Measurements from ENCODE around the gene PTPRT.

Gene PTPRT

DNA sequence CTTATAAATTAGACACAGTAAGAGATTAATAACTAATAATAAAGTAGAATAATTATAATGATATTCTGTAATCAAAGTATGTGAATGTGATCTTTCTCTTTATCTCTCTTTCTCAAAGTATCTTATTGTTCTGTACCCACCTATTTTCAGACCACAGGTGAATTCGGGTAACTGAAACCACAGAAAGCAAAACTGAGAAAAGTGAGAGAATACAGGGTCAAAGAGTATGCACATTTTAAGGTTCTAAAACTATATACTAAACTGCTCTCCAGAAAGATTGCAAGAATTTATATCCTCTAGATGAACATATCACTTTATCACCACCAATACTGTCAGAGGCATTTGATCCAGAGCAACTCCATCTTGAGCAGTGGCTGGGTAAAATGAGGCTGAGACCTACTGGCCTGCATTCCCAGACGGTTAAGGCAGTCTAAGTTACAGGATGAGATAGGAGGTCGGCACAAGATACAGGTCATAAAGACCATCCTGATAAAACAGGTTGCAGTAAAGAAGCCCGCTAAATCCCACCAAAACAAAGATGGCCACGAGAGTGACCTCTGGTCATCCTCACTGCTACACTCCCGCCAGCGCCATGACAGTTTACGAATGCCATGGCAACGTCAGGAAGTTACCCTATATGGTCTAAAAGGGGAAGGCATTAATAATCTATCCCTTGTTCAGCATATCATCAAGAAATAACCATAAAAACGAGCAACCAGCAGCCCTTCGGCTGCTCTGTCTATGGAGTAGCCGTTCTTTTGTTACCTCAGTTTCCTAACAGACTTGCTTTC is 211.3 kb downstream of the PTPRT start:
- DNase-seq (ENCODE audit: low read depth in 2 of 3, low spot score in 2 of 3), result no peak

DNA sequence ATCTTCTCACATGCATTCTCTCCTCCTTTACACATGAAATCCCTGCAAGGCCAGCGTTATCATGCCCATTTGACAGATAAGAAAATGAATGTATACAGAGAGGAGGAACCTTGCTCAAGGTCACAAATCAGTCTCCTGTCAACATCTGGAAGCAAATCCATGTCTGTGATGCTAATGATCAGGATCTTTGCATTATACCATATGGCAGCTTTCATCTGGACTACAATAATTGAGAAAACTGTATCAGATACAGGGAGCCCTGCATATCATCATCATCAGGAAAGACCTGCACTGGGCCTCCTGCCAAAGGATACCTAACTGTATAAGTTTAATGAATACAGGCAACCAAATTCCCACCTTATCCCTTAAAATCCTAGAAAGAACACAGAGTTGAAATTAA is 213.7 kb downstream of the PTPRT start:
- no peak for DNase-seq (ENCODE audit: low read depth in 2 of 3, low spot score in 2 of 3)

DNA sequence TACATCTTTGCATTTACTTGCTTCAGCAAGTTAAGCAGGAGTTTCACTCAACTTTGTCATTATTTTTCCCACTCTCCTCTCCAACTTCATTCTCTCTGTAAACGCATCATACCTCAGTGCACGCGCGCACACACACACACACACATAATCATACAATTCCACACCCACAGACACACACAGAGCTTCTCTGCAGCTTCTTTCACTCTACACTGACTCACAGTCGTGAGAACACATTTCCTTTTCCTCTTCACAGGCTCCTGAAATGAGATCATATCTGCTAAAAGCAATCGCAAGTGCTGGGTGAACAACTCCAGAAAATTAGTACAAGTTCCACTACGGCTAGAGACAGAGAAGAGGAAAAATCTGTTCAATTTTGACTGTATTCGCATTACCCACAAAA is 215.4 kb downstream of the PTPRT start:
- no peak for DNase-seq (ENCODE audit: low read depth in 2 of 3, low spot score in 2 of 3)

DNA sequence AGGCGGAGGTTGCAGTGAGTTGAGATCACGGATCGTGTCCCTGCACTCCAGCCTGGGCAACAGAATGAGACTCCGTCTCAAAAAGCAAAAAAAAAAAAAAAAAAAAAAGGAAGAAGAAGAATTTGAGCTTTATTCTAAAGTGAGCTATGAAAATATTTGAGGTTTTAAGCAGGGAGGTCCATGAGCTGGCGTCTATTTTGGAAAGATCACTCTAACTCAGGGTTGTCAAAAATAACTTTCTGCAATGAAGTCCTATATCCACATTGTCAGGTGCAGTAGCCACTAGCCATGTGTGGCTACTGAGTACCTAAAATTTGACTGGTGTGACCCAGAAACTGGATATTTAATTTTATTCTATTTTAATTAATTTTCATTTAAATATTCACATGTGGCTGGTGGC is 217.1 kb downstream of the PTPRT start:
- no peak for DNase-seq (ENCODE audit: low read depth in 2 of 3, low spot score in 2 of 3)

DNA sequence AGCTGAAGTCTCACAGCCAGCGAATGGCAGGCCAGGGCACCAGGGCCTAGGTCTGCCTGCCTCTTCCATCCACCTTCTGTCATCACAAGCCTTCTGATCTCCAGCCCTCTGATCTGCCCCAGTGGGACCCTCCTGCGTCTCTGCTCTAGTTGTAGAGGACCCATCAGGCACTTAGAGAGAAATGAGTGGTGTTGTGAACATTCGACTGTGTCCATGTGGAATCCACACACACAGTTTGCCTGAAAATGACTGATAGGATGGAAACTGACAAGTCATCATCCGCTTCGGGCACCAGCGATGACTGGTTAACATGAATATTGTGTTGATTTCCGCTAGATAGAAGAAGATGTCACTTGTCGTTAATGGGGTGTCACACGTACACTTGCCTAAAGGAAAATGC is 221.0 kb downstream of the PTPRT start:
- no peak for DNase-seq (ENCODE audit: low read depth in 2 of 3, low spot score in 2 of 3)

DNA sequence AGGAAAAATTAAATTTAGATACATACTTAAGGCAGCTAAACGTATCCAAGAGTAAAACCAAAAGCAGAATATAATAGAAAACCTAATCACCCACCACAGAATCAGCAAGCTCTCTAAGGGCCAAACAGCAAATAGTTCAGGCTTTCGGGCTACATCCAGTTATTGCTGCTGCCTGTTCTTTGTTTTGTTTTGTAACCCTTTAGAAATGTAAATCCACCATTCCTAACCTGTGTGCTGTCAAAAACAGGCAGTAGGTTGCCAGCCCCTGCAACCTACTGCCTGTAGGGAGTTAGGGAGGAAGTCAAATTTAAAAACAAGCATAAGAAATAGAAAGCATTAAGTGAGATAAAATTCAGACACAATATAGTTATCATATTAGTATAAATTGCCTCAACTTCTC is 225.9 kb downstream of the PTPRT start:
- DNase-seq (ENCODE audit: low read depth in 2 of 3, low spot score in 2 of 3), result no peak

DNA sequence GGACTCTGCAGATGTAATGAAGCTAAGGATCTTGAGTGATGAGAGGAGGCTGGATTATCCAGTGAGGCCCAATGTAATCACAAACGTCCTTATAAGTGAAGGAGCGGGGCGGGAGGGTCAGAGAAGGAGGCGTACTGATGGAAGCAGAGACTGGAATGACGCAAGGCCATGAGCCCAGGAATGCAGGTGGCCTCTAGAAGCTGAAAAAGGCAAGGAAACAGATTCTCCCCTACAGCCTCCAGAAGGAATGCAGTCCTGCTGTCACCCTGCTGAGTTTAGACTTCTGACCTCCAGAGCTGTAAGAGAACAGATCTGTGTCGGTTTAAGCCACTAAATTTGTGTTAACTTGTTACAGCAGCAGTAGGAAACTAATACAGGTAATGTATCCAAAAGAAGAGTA is 227.9 kb downstream of the PTPRT start:
- no peak for DNase-seq (ENCODE audit: low read depth in 2 of 3, low spot score in 2 of 3)

DNA sequence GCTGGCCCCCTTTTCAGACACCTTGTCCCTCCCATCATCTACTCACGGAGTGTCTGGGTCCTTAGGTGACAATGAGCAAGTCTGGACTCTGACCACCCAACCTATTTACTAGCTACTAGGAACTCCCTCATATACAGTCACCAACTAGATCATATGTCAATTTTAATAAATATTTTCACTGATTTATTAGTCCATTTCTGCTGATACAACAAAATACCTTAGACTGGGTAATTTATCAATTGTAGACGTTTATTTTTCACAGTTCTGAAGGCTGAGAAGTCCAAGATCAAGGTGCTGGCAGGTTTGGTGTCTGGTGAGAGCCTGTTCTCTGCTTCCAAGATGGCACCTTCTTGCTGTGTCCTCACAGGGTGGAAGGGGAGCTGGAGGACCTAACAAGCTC is 229.7 kb downstream of the PTPRT start:
- DNase-seq (ENCODE audit: low read depth in 2 of 3, low spot score in 2 of 3), result no peak

DNA sequence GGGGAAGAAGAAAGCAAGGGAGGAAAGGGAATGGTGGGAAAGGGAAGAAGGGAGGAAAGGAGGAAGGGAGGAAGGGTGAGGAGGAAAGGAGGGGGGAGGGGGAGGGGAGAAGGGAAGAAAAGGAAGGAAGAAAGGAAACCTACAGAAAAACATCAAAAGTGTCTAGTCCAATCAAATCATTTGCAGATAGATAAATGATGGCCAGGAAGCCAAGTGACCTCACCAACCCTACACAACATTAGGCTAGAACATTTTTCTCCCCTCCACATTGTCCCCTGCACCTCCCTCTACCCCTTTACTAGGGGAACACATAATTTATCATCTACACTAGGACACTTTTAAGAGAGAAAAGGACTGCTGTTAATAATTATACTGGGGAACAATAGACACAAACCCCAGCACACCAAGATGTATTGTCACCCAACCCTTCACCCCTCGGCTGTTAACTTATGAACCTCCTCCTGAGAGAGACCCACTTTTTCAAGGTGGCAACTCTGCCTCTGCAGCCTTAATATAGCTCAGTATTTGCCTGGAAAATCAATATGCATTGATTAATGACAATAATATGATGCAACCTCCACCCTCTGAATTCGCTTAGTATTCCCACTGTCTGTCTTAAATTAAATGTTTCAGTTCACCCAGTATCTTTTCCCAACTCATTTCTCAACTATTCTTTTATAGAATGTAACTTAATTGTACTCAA is 231.2 kb downstream of the PTPRT start:
- no peak for DNase-seq (ENCODE audit: low read depth in 2 of 3, low spot score in 2 of 3)

DNA sequence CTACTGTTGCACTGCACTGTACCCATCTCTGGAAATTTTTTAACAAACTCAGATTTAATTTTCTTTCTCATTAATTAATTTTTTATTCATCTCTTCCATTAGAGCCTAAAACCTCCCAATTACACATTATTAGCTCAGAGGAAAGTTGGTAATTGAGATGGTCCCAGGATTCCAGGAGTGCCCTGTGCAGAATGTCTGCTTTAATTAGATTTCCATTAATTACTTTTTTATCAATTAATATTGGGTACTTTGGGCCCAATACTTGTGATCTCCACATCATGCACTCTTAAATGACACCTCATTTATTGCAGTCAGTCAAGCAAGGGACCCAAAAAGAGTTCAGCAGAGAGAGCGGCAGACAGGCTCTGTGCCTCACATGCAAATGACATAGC is 232.0 kb downstream of the PTPRT start:
- DNase-seq (ENCODE audit: low read depth in 2 of 3, low spot score in 2 of 3), result no peak

DNA sequence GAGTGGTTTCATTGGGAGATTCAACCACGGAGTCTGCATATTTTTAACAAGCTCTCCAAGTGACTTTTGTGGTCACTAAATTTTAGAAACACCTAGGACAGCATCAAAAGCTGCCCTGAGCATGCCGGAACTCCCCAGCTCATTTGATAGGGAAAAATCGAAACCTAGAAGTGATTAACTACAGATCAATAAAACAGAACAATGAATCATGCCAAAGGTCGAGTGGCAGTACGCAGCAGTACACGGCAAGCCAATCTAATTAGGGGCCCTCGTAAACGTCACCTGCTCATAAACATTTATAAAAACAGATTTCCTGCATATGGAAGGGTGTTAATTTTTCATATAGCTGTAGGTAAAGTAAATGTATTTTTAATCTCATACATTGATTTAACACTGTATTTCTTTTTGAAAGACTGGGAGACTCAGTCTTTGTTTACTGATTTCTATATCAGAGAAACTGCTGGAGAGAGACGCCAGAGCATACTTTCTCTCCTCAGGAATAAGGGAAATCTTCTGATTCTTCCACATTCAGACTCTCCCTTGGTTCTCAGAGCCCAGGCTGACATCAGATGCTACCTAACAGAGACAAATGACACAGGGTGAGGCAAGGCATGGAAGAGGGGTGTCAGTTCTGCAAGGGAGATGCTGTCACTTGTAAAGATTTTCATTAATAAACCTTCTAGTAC is 232.5 kb downstream of the PTPRT start:
- DNase-seq (ENCODE audit: low read depth in 2 of 3, low spot score in 2 of 3), result no peak

DNA sequence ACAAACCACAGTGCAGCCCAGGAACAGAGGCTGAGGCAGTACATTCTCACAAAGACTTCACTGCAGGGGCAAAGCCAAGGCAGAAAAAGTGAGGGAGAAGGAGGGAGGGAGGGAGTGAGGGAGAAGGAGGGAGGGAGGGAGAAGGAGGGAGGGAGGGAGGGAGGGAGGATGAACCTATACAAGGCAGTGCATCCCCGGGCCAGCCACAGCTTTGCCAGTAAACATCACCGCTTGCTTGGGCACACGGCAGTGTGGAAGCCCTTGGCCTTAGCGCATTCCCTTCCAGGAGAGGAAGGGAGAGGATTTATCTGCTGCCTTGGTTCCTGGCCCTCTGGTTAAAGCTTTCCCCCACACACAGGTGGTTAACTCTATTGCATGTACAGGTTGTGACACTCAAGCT is 234.0 kb downstream of the PTPRT start:
- no peak for DNase-seq (ENCODE audit: low read depth in 2 of 3, low spot score in 2 of 3)

DNA sequence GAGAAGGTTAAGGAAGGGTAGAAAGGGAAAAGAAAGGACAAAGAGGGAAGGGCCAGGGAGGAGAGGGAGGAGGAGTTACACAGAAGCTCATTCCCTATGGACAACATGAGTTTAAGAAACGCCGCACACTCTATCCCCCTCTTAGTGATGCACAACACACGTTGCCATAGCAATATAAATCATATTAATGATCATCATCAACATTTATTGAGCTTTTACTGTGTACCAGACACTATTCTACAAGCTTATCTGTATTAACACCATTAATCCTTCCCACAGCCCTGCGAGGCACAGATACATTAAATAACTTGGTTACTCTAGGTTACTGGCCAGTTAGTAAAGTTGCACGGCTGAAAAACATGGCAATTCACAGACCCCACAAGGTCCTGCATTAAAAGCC is 234.8 kb downstream of the PTPRT start:
- no peak for DNase-seq (ENCODE audit: low read depth in 2 of 3, low spot score in 2 of 3)

DNA sequence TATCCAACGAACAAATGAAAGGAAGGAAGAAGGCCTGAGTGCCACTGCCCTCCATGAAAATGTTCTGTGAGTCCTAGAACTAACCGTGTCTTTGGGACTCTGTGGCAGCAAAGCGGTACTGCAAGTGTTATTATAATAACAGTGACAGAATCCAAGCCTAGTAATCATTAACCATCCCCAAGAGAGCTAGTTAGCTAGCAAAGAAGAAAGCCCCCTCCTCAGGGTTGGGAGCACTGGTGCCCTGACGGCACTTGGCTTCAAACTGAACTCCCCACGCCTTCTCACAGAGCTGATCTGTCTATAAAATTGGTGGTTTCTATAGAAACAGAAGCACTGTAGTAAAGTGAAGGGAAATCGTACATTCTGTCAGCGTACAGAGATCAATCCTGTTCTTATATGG is 239.8 kb downstream of the PTPRT start:
- DNase-seq (ENCODE audit: low read depth in 2 of 3, low spot score in 2 of 3), result no peak

DNA sequence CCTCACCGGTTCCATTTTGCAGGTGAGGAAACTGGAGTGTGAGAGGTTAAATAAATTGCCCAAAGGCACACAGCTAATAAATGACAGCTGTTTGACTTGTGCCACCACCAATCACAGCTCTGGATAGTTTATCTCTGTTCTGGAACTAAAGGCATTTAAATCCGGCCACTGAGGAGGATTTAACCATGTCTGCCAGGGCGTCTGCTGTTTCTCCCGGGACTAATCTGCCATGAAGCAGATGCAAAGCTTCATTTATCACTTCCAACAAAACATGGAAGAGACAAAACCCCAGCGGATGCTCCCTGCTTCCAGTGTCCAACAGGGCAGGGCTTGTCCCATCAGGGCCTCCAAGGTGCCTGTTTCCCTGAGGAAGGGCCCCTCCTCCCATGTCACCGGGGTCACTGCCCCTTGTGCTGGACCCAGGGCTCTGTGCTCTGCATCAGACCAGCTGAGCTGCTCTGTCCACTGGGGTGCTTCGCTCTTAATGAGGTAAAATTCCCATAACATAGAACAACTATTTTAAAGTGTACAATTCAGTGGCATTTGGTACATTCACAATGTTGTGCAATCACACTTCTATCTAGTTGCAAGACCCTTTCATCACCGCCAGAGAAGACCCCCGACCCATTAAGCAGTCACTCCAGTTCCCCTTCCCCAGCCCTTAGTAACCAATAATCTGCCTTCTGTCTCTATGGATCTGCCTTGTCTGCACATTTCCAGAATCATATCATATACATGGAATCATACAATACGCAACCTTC is 244.3 kb downstream of the PTPRT start:
- DNase-seq (ENCODE audit: low read depth in 2 of 3, low spot score in 2 of 3), result no peak

DNA sequence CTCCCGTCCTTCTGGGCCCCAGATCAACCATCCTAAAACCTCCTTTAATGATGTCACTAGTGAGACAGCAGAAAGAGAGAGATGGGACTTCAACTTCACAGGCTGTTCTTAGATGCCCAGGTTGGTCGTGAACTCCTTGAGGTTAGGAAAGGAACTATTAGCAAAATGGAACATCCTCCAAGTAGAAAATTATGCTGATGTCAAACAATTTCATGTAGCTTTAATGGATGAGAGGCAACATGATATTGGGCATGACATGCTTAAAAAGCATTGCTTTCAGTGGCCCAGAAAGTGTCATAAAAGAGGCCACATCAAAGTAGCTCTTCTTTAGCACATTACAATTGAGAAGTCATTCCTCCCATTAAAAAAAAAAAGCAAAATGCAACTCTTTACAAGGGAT is 248.1 kb downstream of the PTPRT start:
- DNase-seq (ENCODE audit: low read depth in 2 of 3, low spot score in 2 of 3), result no peak

DNA sequence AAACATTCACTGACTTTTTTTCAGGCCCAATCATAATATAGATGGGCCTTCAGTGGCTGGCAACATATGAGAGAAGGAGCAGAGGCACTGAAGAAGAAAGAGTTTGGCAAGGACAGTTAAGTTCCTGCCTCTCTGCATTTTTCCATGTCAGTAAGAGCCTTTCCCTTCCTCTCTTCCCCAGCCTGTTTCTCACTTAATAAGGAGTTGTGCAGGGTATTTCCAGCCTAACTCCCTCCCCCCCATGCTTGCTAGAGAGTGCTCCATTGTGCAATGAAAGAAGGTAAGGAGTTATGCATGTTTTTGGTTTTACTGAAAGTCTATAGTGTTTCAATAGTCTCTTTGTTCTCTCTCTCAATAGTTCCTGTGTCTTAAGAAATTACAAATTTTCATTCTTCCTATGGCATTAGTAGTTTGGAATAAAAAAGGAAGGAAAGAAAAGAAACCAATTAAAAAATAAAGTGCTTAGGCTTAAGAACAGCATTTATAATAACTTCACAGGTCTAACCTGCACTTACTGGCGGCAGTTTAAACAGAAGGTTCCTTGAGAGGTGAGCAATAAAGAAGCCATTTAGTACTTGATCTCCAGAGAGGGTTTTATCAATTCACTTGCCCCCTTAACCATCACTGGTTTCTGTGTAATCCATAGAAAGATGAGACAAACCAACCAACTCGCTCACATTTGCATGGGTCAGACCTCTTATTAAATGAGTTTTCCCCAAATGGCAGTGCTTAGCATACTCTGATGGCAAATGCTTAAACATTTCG is 251.1 kb downstream of the PTPRT start:
- DNase-seq (ENCODE audit: low read depth in 2 of 3, low spot score in 2 of 3), result no peak

DNA sequence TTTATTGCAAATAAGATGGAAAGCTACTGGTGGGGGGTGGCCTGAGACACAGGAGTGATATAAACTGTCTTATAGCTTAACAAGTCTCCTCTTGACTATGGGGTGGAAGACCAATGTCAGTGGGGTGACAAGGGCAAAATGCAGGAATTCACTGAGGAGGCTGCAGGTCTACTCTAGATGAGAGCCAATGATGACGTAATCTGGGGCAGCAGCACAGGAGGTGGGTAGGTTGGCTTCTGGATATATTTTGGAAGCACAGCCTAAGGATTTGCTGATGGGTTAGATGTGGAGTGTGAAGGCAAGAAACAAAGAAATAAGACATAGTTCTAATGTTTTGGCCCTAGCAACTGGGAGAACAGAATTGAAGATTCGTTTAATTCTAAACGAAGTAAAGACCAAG is 253.2 kb downstream of the PTPRT start:
- no peak for DNase-seq (ENCODE audit: low read depth in 2 of 3, low spot score in 2 of 3)

DNA sequence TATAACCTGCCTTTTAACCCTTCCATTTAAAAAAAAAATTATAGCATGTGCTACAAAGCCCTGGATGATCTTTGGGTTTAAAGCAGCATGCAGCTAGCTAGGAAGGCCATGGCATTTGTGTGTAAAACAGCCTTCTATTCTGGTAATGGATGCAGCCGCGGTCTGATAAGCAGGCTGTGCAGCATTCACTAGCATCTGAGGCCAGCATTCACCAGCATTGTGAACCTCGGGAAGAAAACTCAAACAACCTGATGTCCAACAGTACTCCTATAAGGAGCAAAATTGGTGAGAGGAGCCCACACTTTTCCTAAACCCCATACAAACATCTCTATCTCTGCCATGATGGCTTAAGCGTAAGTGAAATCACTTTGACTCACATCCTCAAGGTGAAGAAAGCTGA is 265.5 kb downstream of the PTPRT start:
- DNase-seq (ENCODE audit: low read depth in 2 of 3, low spot score in 2 of 3), result no peak

DNA sequence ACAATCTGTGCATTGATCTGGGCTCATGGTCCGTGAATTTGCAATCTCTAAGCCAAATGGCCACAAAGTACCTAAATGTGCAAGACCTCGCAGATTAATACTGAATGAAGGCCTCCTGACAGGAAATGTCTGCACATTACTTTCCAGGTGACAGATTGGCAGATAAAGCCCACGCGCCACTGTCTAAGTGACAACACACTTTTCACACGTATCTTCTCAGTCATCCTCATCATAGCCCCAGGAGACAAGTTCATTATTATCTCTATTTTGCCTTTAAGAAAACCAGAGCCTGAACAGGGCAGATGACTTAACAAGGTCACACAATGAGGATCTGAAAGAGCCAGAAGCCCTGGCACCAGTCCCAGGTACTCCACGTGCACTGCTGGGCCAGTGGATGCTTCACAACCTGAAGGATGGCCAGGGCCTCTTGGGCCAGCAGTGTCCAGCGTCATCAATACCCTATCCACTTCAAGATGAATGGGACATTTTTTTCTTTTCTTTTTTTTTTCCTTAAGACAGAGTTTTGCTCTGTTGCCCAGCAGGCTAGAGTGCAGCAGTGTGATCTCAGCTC is 266.3 kb downstream of the PTPRT start:
- no peak for DNase-seq (ENCODE audit: low read depth in 2 of 3, low spot score in 2 of 3)

DNA sequence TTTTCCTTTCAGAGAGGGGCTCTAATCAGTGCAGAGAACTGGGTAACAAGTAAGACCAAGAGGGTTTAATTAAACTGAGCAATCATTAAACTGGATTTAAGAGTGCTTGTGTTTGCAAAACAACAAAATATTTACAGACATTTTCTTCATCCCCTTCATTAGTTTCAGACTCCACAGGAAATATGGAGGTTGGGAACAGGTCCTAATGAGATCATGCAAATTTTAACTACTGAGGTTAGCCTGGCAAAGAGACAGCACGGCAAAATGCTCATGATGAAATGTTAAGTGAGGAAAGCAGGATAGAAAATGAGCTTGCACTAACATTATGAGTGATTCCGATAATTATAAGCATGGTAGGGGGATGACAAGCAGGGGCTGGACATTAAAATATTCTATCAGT is 268.9 kb downstream of the PTPRT start:
- no peak for DNase-seq (ENCODE audit: low read depth in 2 of 3, low spot score in 2 of 3)

Data from activated CD8-positive, alpha-beta memory T cell treated with anti-CD3 and anti-CD28 coated beads for 48 hours (primary cell).